ENCODE results near the gene SLCO6A1. TPM values are rescaled to one million over a fixed set of nuclear protein-coding genes. Genes with fewer than 3 reads are reported as not detected.

Gene SLCO6A1
- polyA plus RNA-seq, 1 donor (not counting 4 experiments of a cell fraction or from before 2014, with no cell fraction given) = not detected

DNA sequence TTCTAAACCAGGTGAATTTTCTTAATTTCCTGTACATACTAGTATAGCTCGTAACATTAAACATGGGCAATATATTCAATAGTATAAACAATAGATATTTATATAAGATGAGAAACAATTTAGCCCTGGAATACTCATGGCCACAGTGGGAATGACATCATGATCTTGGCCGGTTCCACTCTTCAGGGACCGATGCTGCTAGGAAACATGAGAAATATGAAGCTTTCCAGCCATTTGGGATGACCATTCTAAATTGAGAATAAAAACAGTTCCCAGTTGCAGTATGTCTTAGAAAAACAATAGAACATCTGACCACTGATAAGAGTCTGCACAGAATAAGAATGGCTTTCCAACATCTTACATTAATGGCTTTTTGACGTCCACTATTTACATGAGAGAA lies 33.3 kb upstream of the SLCO6A1 start:
- H3K79me2 ChIP-seq (ENCODE audit: control insufficient read depth, insufficient read depth, low read length) = no peaks in the 10 kb centered on the region
- no peak for TF ChIP-seq EZH2 (IDR thresholded peaks at IDR 0.05; ENCODE audit: low read length)
- TF ChIP-seq, protein P1, sequence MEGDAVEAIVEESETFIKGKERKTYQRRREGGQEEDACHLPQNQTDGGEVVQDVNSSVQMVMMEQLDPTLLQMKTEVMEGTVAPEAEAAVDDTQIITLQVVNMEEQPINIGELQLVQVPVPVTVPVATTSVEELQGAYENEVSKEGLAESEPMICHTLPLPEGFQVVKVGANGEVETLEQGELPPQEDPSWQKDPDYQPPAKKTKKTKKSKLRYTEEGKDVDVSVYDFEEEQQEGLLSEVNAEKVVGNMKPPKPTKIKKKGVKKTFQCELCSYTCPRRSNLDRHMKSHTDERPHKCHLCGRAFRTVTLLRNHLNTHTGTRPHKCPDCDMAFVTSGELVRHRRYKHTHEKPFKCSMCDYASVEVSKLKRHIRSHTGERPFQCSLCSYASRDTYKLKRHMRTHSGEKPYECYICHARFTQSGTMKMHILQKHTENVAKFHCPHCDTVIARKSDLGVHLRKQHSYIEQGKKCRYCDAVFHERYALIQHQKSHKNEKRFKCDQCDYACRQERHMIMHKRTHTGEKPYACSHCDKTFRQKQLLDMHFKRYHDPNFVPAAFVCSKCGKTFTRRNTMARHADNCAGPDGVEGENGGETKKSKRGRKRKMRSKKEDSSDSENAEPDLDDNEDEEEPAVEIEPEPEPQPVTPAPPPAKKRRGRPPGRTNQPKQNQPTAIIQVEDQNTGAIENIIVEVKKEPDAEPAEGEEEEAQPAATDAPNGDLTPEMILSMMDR (optimal IDR thresholded peaks at IDR 0.05 in 1 of 3, IDR thresholded peaks at IDR 0.05 in 1 of 3, conservative IDR thresholded peaks at IDR 0.05 in 1 of 3; ENCODE audit: extremely low read depth in 1 of 3, insufficient read depth in 2 of 3, low read length in 3 of 3) = no peak

DNA sequence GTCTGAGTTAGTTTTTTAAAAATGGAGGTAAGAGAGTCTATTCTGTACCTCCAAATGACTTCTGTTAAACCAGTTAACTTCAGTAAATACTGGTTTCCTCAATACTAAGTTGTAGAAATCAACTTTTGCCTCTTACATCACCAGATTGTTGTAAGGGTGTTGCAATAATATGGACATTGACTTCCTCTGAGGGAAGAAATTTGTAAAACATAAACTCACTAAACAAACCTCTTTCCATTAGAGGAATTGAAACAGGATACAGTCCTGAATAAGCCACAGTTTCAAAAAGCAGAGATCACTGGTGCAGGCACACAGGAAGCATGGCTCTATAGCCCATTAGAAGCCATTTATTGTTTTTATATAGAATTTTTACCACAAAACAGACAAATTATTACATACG lies 32.7 kb upstream of the SLCO6A1 start:
- H3K9ac ChIP-seq (ENCODE audit: control insufficient read depth, extremely low read depth, insufficient read depth, low read length) = no peak overlapping the region
- dilution Hi-C loops (cut with MboI; ENCODE audit: extremely low pct_ligation_motif_present, low sequenced_read_pairs) = no loop called here
- no peak overlapping the region for H3K4me3 ChIP-seq (ENCODE audit: control insufficient read depth in 2 of 3, extremely low read depth in 1 of 3, insufficient read depth in 2 of 3, low read depth in 1 of 3, low read length in 3 of 3)
- TF ChIP-seq, protein P1 (optimal IDR thresholded peaks at IDR 0.05 in 1 of 3, IDR thresholded peaks at IDR 0.05 in 1 of 3, conservative IDR thresholded peaks at IDR 0.05 in 1 of 3; ENCODE audit: extremely low read depth in 1 of 3, insufficient read depth in 2 of 3, low read length in 3 of 3) = no peak
- no peak for TF ChIP-seq EZH2 (IDR thresholded peaks at IDR 0.05; ENCODE audit: low read length)
- no peak overlapping the region for H3K4me2 ChIP-seq (ENCODE audit: control insufficient read depth, extremely low read depth, insufficient read depth, low read depth, low read length)
- no peak overlapping the region for H3K27ac ChIP-seq (ENCODE audit: control insufficient read depth, insufficient read depth, low read length)
- H3K9me3 ChIP-seq (ENCODE audit: control insufficient read depth, low read depth, low read length) = no peaks in the 10 kb centered on the region
- H3K9me1 ChIP-seq (ENCODE audit: control insufficient read depth, extremely low read depth, insufficient read depth, low read length) = no peaks in the 10 kb centered on the region
- no peaks in the 10 kb centered on the region for H3K27me3 ChIP-seq (ENCODE audit: control insufficient read depth, extremely low read depth, insufficient read depth, low read length)
- FAIRE-seq (no peak), DNase-seq (ENCODE audit: low read depth, low spot score) (no peak)
- H3K79me2 ChIP-seq (ENCODE audit: control insufficient read depth, insufficient read depth, low read length) = no peaks in the 10 kb centered on the region
- no peaks in the 10 kb centered on the region for H4K20me1 ChIP-seq (ENCODE audit: control insufficient read depth, extremely low read depth, insufficient read depth, low read length)
- no peaks in the 10 kb centered on the region for H3K36me3 ChIP-seq (ENCODE audit: control insufficient read depth in 2 of 2, extremely low read depth in 1 of 2, insufficient read depth in 2 of 2, low read length in 2 of 2)
- no peak overlapping the region for H2AFZ ChIP-seq (ENCODE audit: control insufficient read depth, low read length)
- no peaks in the 10 kb centered on the region for H3K4me1 ChIP-seq (ENCODE audit: control insufficient read depth, extremely low read depth, insufficient read depth, low read length)

More for the DNA sequence above, 33.3 kb upstream of the SLCO6A1 start:
- H4K20me1 ChIP-seq (ENCODE audit: control insufficient read depth, extremely low read depth, insufficient read depth, low read length) = no peaks in the 10 kb centered on the region
- H3K9ac ChIP-seq (ENCODE audit: control insufficient read depth, extremely low read depth, insufficient read depth, low read length) = no peak overlapping the region
- no peak overlapping the region for H3K4me2 ChIP-seq (ENCODE audit: control insufficient read depth, extremely low read depth, insufficient read depth, low read depth, low read length)
- no peak overlapping the region for H3K4me3 ChIP-seq (ENCODE audit: control insufficient read depth in 2 of 3, extremely low read depth in 1 of 3, insufficient read depth in 2 of 3, low read depth in 1 of 3, low read length in 3 of 3)
- no peaks in the 10 kb centered on the region for H3K9me1 ChIP-seq (ENCODE audit: control insufficient read depth, extremely low read depth, insufficient read depth, low read length)
- H3K36me3 ChIP-seq (ENCODE audit: control insufficient read depth in 2 of 2, extremely low read depth in 1 of 2, insufficient read depth in 2 of 2, low read length in 2 of 2) = no peaks in the 10 kb centered on the region
- H3K4me1 ChIP-seq (ENCODE audit: control insufficient read depth, extremely low read depth, insufficient read depth, low read length) = no peaks in the 10 kb centered on the region
- dilution Hi-C loops (cut with MboI; ENCODE audit: extremely low pct_ligation_motif_present, low sequenced_read_pairs) = no loop called here
- H3K9me3 ChIP-seq (ENCODE audit: control insufficient read depth, low read depth, low read length) = no peaks in the 10 kb centered on the region
- no peak overlapping the region for H2AFZ ChIP-seq (ENCODE audit: control insufficient read depth, low read length)
- H3K27ac ChIP-seq (ENCODE audit: control insufficient read depth, insufficient read depth, low read length) = no peak overlapping the region
- no peaks in the 10 kb centered on the region for H3K27me3 ChIP-seq (ENCODE audit: control insufficient read depth, extremely low read depth, insufficient read depth, low read length)
- DNase-seq (ENCODE audit: low read depth, low spot score) = no peak
- no peak for FAIRE-seq

Measured in keratinocyte (primary cell).